ENCODE measurements around the gene TIPRL. TPM values are rescaled to one million over a fixed set of nuclear protein-coding genes. Genes with fewer than 3 reads are reported as not detected.
"Not testable (repeated sequence)": the region's sequence is repeated elsewhere in the genome, so short reads cannot be mapped to it uniquely, and the experiment has no call there.

TIPRL gene
- total RNA-seq, 2 experiments from 2014 or later: 36.0 to 54.3 TPM

DNA sequence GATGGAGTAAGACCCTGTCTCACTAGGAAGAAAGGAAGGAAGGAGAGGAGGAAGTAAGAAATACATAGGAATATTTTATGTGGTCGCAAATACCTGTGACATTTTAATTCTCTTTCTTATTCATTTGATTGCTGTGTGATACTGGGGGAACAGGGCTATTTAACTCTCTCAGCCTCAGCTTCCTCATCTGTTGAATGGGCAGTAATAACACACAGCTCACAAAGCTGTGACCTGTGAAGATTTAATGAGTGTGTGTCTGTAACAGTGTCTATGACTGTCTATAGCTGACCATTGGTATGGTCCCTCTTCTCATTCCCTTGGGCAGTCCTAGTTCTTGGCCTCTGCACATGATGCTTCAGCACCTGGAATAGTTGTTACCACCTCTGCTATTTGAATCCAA, 28.5 kb upstream of the TIPRL start:
- intact Hi-C loops (cut with micrococcal nuclease; ENCODE audit: unreplicated experiment): no loop called here
- no peak overlapping the region for H3K27ac ChIP-seq (ENCODE audit: low read depth, low read length, poor library complexity, severe bottlenecking)
- no peaks in the 10 kb centered on the region for H3K79me2 ChIP-seq (ENCODE audit: insufficient read depth, low read depth, low read length)
- no peak overlapping the region for H2AFZ ChIP-seq (ENCODE audit: low read length)
- no peaks in the 10 kb centered on the region for H3K9me3 ChIP-seq (ENCODE audit: low read length)
- ChIA-PET CTCF (ENCODE audit: unreplicated experiment) (no interaction called here), POLR2A (interaction anchor here (0.6 kb wide), 1 partner anchor 931 kb away, joined by 3 read pairs; no protein-coding TSS in a partner anchor)
- H3K4me3 ChIP-seq (ENCODE audit: low read depth, low read length, poor library complexity, severe bottlenecking): no peak overlapping the region
- no peaks in the 10 kb centered on the region for H3K9me2 ChIP-seq (ENCODE audit: insufficient read depth, low read length)
- BruUV-seq (replicated peaks): no TSS peak
- no peaks in the 10 kb centered on the region for H3K36me3 ChIP-seq (ENCODE audit: insufficient read depth, low read length)
- H4K20me1 ChIP-seq (ENCODE audit: insufficient read depth, low read length): no peaks in the 10 kb centered on the region
- no peak for DNase-seq (ENCODE audit: low spot score)
- TF ChIP-seq, protein P1, sequence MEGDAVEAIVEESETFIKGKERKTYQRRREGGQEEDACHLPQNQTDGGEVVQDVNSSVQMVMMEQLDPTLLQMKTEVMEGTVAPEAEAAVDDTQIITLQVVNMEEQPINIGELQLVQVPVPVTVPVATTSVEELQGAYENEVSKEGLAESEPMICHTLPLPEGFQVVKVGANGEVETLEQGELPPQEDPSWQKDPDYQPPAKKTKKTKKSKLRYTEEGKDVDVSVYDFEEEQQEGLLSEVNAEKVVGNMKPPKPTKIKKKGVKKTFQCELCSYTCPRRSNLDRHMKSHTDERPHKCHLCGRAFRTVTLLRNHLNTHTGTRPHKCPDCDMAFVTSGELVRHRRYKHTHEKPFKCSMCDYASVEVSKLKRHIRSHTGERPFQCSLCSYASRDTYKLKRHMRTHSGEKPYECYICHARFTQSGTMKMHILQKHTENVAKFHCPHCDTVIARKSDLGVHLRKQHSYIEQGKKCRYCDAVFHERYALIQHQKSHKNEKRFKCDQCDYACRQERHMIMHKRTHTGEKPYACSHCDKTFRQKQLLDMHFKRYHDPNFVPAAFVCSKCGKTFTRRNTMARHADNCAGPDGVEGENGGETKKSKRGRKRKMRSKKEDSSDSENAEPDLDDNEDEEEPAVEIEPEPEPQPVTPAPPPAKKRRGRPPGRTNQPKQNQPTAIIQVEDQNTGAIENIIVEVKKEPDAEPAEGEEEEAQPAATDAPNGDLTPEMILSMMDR (conservative IDR thresholded peaks at IDR 0.05; ENCODE audit: low read length): no peak
- TF ChIP-seq EZH2phosphoT487 (IDR thresholded peaks at IDR 0.05; ENCODE audit: borderline replicate concordance, low read depth, low read length): no peak
- H3K4me2 ChIP-seq (ENCODE audit: low read length): no peak overlapping the region
- H3K4me1 ChIP-seq (ENCODE audit: insufficient read depth, low read length, poor library complexity, severe bottlenecking): peaks cover 8% of the 10 kb centered on the region

DNA sequence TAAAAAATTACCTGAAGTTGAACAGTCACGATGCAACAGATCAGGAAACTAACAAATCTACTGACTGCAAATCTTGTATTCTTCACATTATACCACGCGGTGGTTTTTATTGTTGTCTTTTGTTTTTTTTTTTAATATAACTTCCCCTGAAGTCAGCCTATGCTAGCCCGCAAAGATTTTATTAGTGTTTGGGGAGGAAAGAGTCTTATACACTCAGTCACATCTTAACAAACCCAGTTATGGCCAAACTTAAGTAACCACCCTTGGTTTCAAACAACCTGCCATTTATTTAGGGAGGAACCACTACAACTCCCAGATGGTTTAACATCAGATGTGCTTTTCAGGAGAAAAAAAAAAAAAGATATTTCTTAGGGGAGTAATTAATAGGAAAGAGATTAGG, 26.8 kb upstream of the TIPRL start:
- no peak overlapping the region for H2AFZ ChIP-seq (ENCODE audit: low read length)
- H3K4me3 ChIP-seq (ENCODE audit: low read depth, low read length, poor library complexity, severe bottlenecking): no peak overlapping the region
- peaks cover 4% of the 10 kb centered on the region for H3K4me1 ChIP-seq (ENCODE audit: insufficient read depth, low read length, poor library complexity, severe bottlenecking)
- ChIA-PET CTCF (ENCODE audit: unreplicated experiment) (no interaction called here), POLR2A (interaction anchor here (0.5 kb wide), 1 partner anchor 1807 kb away, joined by 3 read pairs; no protein-coding TSS in a partner anchor)
- no peaks in the 10 kb centered on the region for H3K9me2 ChIP-seq (ENCODE audit: insufficient read depth, low read length)
- no peak overlapping the region for H3K27ac ChIP-seq (ENCODE audit: low read depth, low read length, poor library complexity, severe bottlenecking)
- H3K79me2 ChIP-seq (ENCODE audit: insufficient read depth, low read depth, low read length): no peaks in the 10 kb centered on the region
- no peaks in the 10 kb centered on the region for H4K20me1 ChIP-seq (ENCODE audit: insufficient read depth, low read length)
- no TSS peak for BruUV-seq (replicated peaks)
- DNase-seq (ENCODE audit: low spot score): no peak
- intact Hi-C loops (cut with micrococcal nuclease; ENCODE audit: unreplicated experiment): no loop called here
- TF ChIP-seq, protein P1 (conservative IDR thresholded peaks at IDR 0.05; ENCODE audit: low read length): no peak
- TF ChIP-seq EZH2phosphoT487 (IDR thresholded peaks at IDR 0.05; ENCODE audit: borderline replicate concordance, low read depth, low read length): no peak
- H3K9me3 ChIP-seq (ENCODE audit: low read length): no peaks in the 10 kb centered on the region
- no peaks in the 10 kb centered on the region for H3K36me3 ChIP-seq (ENCODE audit: insufficient read depth, low read length)
- H3K4me2 ChIP-seq (ENCODE audit: low read length): no peak overlapping the region

DNA sequence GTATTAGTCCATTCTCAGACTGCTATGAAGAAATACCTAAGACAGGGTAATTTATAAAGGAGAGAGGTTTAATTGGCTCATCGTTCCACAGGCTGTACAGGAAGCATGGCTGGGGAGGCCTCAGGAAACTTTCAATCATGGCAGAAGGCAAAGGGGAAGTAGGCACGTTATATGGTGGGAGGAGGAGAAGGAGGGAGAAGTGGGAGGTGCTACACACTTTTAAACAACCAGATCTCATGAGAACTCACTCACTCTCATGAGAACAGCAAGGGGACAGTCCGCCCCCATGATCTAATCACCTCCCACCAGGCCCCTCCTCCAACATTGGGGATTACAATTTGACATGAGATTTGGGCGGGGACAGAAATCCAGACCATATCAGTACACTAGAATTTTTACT, 24.1 kb upstream of the TIPRL start:
- H3K9me2 ChIP-seq (ENCODE audit: insufficient read depth, low read length); H3K36me3 ChIP-seq (ENCODE audit: insufficient read depth, low read length); H3K4me1 ChIP-seq (ENCODE audit: insufficient read depth, low read length, poor library complexity, severe bottlenecking); CTCF ChIA-PET (ENCODE audit: unreplicated experiment); H3K4me2 ChIP-seq (ENCODE audit: low read length); intact Hi-C loops (cut with micrococcal nuclease; ENCODE audit: unreplicated experiment); H3K27ac ChIP-seq (ENCODE audit: low read depth, low read length, poor library complexity, severe bottlenecking); POLR2A ChIA-PET; H3K79me2 ChIP-seq (ENCODE audit: insufficient read depth, low read depth, low read length); DNase-seq (ENCODE audit: low spot score); BruUV-seq (replicated peaks); H4K20me1 ChIP-seq (ENCODE audit: insufficient read depth, low read length); H3K4me3 ChIP-seq (ENCODE audit: low read depth, low read length, poor library complexity, severe bottlenecking); H2AFZ ChIP-seq (ENCODE audit: low read length): not testable (repeated sequence)
- 0 out of 2 replicates have a peak, but pooled peaks cover 10% of the 10 kb centered on the region for H3K9me3 ChIP-seq (ENCODE audit: low read length)

All from OCI-LY7 (cell line).